BE2C (cell line): ENCODE data around the gene DNAJB11.

Experiments
- DNase-seq: peaks from one replicate; pipeline ENCODE4 v3.0.0-alpha.2; 2020
- H3K27me3 ChIP-seq: fragments of 250-450 bp; sonication (Bioruptor Pico); 2 replicates; pipeline ENCODE4 v1.5.1; 2020; ENCODE audit warnings: mild to moderate bottlenecking
- H3K36me3 ChIP-seq: fragments of 250-450 bp; sonication (Bioruptor Pico); 2 replicates; pipeline ENCODE4 v1.5.1; 2020; ENCODE audit warnings: mild to moderate bottlenecking
- H3K4me1 ChIP-seq: fragments of 250-450 bp; sonication (Bioruptor Pico); 2 replicates; pipeline ENCODE4 v1.5.1; 2020
- H3K4me3 ChIP-seq: 2 replicates; pipeline ENCODE4 v1.5.1; 2011; ENCODE audit warnings: low read depth, low read length
- H3K9me3 ChIP-seq: fragments of 250-450 bp; sonication (Bioruptor Pico); 2 replicates; pipeline ENCODE4 v1.5.1; 2020
- TF ChIP-seq, protein P1 (sequence below): IDR thresholded peaks from 2 replicates; pipeline ENCODE4 v1.5.1; 2012; ENCODE audit warnings: mild to moderate bottlenecking, low read depth, low read length

DNAJB11 gene

DNA sequence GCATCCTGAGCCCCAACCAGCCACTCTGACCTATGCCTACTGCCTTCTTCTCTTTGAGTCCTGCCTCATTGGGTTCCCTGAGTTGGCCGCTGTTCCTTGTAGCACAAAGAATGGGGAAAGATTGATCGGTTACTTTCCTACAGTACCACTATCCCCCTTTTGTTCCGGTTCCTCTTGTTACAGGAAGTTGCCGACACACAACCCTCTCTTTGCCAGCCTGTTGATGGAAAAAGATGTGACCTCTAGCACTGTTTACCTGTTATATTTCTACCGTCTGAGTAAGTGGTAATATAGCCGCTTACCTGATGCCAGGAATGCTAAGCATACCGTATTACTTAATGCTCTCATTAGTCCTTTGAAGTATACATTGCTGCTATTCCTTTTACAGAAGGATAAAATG lies 32.6 kb downstream of the DNAJB11 start:
- TF ChIP-seq, protein P1, sequence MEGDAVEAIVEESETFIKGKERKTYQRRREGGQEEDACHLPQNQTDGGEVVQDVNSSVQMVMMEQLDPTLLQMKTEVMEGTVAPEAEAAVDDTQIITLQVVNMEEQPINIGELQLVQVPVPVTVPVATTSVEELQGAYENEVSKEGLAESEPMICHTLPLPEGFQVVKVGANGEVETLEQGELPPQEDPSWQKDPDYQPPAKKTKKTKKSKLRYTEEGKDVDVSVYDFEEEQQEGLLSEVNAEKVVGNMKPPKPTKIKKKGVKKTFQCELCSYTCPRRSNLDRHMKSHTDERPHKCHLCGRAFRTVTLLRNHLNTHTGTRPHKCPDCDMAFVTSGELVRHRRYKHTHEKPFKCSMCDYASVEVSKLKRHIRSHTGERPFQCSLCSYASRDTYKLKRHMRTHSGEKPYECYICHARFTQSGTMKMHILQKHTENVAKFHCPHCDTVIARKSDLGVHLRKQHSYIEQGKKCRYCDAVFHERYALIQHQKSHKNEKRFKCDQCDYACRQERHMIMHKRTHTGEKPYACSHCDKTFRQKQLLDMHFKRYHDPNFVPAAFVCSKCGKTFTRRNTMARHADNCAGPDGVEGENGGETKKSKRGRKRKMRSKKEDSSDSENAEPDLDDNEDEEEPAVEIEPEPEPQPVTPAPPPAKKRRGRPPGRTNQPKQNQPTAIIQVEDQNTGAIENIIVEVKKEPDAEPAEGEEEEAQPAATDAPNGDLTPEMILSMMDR: no peak
- Histone ChIP-seq H3K4me1 (no peaks in the 10 kb centered on the region), H3K9me3 (no peaks in the 10 kb centered on the region), H3K36me3 (no peaks in the 10 kb centered on the region), H3K4me3 (no peak overlapping the region), H3K27me3 (no peaks in the 10 kb centered on the region)
- no peak for DNase-seq

DNA sequence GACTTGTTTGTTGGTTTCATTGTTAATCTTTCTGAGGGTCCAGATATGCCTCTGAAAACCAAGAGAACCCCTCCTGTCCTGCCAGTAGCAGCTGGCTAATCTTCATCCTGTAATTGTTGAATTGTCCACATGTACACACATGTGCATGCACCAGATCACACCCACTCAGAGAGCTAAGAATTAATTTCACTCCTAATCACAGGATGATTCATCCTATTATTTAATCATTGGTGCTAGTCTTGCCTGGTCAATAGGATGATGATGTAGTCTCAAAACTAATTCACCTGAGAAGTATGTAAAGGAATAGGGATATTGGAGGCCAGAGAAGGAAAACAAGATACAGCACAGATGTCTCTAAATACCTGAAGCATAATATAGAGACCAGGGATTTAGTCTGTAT lies 34.6 kb downstream of the DNAJB11 start:
- Histone ChIP-seq H3K4me1 (no peaks in the 10 kb centered on the region), H3K36me3 (no peaks in the 10 kb centered on the region), H3K27me3 (no peaks in the 10 kb centered on the region), H3K4me3 (no peak overlapping the region), H3K9me3 (no peaks in the 10 kb centered on the region)
- TF ChIP-seq, protein P1: no peak
- no peak for DNase-seq

DNA sequence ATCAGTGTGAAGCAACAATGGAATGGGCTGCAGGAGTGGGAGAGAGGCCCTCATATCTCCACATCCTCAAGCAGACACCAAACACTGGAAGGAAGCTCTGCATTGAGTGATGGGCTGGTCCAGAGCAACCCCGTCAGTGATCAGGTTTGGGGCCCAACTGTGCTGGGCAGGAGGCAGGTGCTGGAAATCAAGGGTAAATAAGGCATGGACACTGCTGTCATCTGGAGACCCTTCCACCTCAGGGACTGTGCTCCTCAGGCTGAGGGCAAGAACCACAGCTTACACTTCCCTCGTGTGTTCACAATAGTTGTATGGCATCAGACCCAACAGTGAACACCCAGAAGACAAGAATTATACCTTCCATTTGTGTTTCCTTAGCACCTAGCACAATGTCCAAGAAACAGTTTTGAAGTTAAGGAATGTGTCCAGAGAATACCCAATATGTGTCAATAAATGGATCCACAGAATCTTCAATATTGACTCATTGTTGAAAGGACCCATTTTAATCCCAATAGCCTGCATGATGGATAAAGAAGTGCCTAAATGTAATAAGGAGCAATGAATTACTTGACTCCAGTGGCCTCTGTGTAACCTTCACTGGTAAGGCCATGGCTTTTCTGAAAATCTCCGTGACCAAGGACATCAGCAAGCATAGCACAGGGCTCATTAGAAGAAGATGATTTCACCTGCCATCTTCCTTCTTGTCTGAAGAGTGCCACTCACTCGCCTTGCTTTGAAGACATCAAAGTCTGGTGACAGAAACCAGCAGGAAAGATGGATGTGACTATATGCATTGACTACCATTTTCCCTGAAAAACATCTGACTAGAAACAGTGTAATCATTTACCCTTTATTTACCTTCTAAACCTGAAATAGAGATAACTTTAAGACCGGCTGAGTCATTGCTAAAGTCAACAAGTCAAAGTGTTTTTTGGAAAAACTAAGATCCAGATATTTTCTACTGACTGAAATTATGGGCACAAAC lies 35.3 kb downstream of the DNAJB11 start:
- H3K36me3 ChIP-seq: no peaks in the 10 kb centered on the region
- H3K4me1 ChIP-seq: no peaks in the 10 kb centered on the region
- TF ChIP-seq, protein P1: no peak
- no peaks in the 10 kb centered on the region for H3K9me3 ChIP-seq
- DNase-seq: no peak
- H3K27me3 ChIP-seq: no peaks in the 10 kb centered on the region
- H3K4me3 ChIP-seq: no peak overlapping the region

DNA sequence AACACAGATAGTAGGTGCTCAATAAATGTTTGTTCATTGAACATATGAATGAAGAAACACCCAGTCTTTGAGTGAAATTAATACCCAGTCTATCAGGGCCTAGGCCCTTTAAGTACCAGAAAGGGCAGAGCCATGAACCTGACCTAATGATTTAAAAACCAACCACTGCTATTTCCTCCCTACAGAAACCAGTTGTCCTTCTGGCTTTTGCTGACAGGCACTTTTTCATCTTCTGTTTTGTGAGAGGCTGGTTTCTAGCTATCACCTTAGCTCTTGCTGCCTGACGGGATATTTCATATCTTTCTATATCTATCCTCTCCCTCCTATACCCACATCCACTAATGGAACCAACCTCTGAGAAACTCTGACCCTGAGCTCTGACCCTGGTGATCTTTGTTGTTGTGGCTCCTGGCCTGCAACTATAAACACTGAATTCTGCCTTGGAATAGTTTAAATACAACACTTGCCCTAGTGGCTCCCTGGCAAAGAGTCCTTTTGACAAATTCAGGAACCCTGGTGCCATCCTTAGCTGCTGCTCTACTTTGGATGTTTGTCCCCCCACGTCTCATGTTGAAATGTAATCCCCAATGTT lies 38.2 kb downstream of the DNAJB11 start:
- TF ChIP-seq, protein P1: no peak
- no peak for DNase-seq
- no peaks in the 10 kb centered on the region for H3K36me3 ChIP-seq
- no peak overlapping the region for H3K4me3 ChIP-seq
- no peaks in the 10 kb centered on the region for H3K4me1 ChIP-seq
- H3K27me3 ChIP-seq: no peaks in the 10 kb centered on the region
- no peaks in the 10 kb centered on the region for H3K9me3 ChIP-seq

DNA sequence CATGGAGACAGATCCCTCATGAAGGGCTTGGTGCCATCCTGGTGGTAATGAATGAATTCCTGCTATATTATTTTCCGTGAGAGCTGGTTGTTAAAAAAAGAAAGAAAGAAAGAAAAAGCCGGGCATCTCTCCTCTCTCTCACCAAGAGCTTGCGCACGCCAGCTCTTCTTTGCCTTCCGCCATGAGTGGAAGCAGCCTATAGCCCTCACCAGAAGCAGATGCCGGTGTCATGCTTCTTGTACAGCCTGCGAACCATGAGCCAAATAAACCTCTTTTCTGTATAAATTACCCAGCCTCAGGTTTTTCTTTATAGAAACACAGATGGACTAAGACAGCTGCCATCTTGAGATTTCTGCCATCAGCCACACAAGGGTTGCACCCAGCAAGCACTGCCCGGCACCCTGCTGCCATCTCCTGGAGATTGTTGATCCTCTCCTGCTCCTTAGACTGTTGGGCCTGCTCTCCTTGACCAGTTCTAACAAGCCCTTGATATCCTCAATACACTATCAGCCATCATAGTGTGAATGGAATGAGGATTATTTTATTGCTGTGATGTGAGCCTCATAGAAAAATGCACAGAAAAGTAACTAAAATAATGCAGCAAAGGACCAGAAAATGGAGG lies 38.8 kb downstream of the DNAJB11 start:
- Histone ChIP-seq H3K4me3 (no peak overlapping the region), H3K9me3 (no peaks in the 10 kb centered on the region), H3K36me3 (no peaks in the 10 kb centered on the region), H3K4me1 (no peaks in the 10 kb centered on the region), H3K27me3 (no peaks in the 10 kb centered on the region)
- TF ChIP-seq, protein P1: peak; percentile 57
- DNase-seq: peak; percentile 46
